HG03439 (cell line): ENCODE results near the gene L3MBTL4.
"Not testable (repeated sequence)": the region's sequence is repeated elsewhere in the genome, so short reads cannot be mapped to it uniquely, and the experiment has no call there.

Source experiments
- ATAC-seq: cut with Tn5 transposase; IDR thresholded peaks from one replicate; pipeline ENCODE4 v1.9.1; 2021; ENCODE audit warnings: mild to moderate bottlenecking, moderate library complexity; ENCODE audit not compliant: unreplicated experiment

Gene L3MBTL4

DNA sequence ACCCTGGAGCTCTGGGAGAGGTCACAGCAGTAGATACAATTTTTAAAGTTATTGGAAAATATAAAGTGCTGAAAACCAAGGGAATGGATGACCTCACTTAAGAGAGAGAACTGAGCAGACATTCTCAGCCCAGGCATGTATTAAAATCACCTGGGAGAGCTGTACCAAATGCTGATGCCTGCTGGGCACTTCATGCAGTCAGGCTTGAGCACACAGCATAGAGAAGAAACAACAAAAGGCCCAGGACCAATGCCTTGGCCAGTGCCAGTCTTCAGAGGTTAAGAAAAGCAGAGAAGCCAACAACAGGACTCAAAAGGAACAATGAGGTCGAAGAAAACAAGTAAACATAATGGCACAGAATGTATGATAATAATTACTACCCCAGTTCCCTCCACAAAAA is 211.8 kb downstream of the L3MBTL4 start:
- no peak for ATAC-seq

DNA sequence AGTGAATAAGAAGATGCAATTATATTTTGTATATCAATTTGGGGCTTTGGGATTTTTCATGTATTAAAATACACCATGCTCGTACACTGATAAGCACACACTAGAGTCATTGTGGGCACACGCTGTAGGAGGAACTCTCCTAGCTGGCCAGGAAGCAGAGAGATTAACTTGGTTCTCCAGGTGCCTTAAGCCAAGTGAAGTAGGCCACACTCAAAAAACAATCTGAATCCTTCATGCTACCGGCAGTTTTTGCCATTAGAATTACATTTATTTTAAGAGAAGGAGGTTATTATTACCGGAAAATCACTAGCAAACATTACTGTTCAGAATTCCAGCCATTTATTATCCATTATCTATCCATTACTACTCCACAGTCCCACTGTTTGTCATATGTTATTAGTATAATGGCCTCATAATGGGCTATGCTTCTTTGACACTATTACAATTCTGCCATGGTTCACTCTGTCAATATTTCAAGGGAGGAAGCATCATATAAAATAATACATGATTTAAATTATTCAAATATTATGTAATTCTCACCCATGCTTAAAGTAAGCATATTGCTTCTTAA is 214.4 kb downstream of the L3MBTL4 start:
- ATAC-seq, result no peak

DNA sequence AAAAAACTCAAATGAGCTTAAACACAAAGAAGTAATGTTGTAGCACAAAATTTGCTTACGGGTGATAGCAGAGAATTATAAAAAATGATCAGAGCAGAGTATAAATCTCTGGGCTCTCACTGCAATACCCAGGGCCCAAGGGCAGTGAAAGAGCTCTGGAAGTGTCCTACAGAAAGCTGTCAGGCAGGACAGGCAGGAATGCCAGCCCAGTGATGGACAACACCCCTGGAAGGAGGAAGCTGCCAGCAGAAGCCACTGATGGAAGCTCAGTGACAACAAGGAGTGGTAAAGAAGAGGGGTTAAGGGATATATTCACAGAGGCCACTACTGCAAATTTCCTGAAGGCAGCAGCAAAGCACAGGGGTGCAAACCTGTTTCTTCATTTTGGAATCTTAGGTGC is 214.9 kb downstream of the L3MBTL4 start:
- no peak for ATAC-seq

DNA sequence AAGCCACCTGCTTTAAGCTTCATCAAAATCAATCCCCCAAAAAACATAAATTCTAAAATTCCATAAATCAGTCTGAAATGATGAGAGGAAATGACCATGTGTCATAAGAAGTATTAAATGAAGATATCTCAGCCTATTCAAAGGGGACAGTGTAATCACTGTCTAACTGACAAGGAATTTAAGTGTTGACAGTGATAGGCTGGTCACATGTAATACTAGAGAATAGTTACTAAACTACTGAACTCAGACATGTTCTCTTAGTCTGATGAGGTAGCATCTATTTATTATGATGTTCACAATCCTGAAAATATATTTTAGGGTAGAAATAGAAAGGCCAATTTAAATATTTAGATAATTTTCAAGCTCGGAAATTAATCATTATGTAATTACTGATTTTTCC is 216.1 kb downstream of the L3MBTL4 start:
- ATAC-seq, result no peak

DNA sequence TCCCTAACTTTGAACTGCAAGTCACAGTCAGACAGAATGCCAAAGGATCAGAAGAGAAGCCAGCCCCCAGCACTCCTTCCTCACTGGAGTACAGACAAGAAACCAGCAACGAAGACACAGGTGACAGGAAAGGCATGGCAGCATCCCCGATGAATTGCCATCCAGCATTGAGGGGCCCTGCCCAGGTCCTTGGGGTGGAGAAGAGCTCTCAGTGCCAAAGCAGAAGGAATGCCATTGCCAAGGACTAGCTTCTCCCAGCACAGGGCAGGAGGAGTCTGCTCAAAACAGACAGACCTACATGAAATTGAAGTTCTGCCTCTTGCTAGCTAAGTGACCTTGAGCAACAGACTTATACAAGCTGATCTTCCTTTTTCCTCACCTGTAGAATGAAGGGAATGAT is 220.1 kb downstream of the L3MBTL4 start:
- no peak for ATAC-seq

DNA sequence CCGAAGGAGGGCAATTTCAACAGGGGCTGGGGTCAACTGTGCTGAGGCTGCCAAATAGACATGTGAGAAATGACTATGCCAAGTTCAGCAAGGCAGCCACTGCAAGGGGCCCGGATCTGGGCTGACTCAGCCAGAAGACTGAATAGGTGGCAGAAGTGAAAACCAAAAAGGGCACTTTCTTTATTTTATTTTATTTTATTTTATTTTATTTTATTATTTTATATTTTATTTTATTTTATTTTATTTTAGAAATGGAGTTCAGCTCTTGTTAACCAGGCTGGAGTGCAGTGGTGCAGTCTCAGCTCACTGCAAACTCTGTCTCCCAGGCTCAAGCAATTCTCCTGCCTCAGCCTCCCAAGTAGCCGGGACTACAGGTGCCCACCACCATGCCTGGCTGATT is 228.9 kb downstream of the L3MBTL4 start:
- not testable (repeated sequence) for ATAC-seq

DNA sequence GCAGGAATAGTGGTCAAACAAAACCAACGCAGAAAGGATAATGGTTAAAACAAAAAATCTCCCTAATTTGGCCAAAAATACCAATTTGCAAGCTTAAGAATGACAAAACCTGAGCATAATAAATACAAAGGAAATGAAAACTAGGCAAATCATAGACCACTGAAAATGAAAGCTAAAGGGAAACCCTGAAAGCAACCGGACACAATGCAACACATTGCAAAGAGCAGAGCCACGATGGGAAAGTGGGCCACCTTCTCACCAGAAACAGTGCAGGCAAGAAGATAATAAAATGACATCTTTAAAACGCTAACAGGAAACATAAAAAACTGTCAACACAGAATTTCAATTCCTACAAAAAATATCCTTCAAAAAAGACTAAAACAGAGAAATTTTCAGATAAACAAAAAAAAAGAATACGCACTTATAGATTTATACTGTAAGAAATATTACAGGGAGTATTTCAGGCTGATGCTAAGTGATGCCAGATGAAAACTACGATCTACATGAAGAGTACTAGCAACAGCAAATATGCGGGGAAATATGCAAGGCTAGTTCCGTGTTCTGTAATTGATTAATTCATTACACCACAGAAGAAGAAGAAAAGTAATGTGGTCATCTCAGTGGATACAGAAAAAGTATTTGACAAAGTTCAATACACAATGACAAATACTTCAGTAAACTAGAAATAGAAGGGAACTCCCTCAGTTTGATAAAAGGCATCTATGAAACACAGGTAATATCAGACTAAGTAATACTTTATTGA is 239.5 kb downstream of the L3MBTL4 start:
- ATAC-seq, result no peak

DNA sequence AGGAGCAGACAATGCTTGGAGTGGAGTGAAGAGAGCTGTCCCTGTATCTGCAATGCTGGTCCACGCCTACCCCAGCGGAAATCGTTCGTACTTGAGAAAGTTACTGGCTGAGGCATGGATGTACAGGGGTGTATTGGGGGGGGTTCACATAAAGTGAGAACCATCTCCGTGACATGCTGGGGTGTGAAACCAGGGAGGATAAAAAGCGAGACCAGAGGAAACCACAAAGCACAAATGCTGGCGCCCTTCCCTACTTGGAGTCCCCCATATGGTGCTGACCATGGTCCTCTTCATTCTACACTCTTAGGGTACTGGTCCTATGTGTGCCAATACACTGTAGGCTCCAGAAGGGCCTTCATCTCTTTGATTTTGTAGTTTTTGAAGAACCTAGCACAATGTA is 244.1 kb downstream of the L3MBTL4 start:
- no peak for ATAC-seq

DNA sequence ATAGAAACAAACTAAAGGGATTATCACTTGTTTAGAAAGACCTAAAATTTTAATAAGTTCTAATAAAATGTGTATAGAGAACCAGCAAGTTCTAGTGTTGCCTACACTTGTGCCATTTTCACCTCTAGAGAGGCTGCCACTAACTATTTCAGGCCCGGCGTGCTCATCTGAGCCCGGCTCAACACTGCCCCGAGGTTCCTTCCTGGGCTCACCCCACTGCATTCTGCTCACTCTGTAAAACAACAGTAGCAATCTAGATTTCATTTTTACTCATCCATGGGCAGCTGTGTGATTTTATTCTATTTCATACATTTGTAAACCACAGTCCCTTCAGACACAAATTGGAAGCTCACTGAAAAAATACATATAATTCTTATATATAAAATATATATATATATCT is 253.2 kb downstream of the L3MBTL4 start:
- no peak for ATAC-seq

DNA sequence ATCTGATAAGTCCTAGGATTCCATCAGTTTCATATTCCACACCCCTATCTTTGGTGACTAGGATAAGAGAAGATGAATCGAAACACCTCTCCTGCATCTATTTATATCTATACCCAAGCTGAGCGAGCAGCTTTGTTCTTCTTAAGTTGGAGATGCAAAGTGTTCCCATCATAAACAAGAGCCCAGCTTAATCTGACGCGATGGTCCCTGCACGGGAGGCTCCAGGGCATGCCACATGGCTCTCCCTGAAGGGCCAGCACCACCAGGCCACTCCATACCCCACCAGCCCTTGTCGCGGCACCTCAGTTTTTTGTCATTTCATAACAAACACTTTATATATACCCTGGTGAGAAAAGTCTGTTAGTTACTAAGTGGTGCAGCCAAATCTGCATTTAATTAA is 255.3 kb downstream of the L3MBTL4 start:
- no peak for ATAC-seq

DNA sequence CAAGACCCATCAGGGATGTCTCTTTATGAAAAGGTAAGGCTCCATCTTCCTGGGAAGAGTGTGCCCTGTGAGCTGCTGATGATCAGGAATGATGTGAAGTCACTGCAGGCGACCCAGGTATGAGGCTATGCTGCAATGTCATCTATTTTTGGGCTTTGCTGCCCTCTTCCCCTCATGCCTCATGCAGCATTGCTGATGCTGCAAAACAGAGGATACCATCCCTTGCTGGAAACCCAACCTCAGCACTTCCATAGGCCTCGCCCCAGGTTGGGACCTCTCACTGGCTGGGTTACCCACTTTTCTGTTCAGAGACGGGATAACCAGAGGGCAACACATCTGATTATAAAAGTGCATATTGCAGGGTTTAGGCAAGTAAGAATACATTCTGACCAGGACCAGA is 255.8 kb downstream of the L3MBTL4 start:
- ATAC-seq, result no peak

DNA sequence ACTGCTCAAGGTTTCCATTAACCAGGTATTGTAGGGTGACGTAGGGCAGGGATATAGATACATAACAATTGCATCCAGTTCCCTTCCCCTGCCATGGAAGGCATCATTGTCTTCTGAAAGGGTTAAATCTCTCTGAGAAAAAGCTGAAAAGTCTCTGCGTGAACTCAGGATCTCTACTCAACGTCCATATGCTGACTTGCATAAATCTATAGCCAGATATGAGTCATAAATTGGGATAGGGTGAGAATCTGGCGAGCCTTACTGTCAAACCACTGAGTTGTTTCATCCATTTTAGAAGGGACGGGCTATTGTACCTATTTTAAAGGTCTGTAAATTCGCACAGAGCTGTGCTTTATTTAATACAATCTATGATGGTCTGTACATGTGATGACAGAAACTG is 258.3 kb downstream of the L3MBTL4 start:
- no peak for ATAC-seq

DNA sequence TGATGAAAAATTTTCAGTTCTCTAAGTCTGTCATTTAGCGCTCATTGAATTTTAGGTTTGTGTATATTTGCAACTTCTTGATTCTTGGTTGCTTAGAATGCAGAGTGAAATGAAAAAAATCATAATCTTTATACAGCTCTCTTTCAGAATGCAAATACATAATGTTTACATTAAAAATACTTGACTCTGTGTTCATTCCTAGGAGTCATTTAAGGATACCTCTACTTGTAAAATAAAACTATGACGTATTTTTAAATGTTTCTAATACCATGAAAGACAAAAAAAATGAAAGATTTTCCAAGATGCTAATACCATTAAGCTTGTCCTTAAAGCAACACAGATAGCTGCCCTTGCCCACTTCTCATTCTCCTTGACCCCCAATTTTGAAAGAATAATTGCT is 259.0 kb downstream of the L3MBTL4 start:
- ATAC-seq, result no peak

DNA sequence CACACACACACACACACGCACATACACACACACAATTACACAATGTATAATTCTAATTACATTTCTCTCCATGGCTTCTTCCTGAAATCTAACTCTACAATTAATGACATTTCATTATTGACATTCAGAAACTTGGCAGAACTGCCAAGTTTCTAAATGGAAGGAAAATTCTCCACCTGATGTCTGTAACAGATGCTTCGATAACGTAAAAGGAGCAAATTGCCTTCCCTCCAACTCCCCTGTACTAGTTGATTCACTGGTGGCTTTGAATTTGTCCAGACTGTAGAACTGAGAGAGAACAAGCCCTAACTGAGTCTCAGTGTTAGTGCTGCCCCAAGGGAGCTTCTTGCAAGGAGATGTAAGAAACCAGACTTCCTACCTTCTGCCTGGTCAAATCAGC is 264.3 kb downstream of the L3MBTL4 start:
- no peak for ATAC-seq

DNA sequence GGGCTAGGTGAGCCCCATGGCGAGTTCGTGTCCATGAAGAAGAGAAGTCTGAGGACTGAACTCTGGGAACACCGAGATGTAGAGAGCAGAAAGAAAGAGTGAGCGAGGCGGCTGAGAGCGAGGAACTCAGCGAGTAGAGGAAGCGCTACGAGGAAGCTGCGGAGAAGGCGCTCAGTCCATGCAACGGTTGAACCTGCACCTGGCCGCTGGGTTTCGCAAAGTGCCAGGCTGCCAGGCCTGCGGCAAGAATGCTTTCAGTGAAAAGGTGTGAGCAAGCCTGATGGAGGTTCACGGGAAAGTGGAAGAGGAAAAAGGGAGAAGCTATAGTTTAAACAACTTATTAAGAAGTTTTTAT is 268.4 kb downstream of the L3MBTL4 start:
- ATAC-seq, result no peak

DNA sequence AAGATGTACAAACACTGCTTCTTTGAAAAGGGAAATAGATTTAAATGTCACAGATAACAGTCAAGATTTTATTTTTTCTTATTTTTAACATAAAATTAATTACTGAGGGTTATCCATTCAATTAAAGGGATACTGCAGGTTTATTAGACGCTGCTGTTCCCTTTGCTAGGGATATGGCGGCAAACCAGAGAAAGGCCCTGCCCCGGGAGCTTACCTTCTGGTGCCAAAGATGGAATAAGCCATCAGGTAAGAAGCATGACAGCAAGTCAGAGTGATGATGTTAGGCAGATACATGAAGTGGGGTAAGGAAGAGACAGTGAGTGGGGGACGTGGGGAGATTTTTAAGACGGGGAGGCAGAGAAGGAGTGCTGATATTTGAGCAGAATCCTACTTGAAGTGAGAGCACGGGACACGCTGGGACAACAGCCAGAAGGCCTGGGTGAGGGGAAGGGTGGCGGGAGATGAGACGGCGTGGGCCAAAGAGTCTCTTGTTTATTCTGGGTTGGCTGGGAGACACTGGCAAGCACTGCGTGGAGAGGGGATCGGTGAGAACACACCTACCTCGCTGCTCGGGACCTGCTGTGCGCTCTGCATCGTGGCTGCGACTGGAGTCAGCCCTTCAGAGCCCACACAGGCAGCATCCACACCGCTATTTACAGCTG is 268.9 kb downstream of the L3MBTL4 start:
- ATAC-seq, result no peak

DNA sequence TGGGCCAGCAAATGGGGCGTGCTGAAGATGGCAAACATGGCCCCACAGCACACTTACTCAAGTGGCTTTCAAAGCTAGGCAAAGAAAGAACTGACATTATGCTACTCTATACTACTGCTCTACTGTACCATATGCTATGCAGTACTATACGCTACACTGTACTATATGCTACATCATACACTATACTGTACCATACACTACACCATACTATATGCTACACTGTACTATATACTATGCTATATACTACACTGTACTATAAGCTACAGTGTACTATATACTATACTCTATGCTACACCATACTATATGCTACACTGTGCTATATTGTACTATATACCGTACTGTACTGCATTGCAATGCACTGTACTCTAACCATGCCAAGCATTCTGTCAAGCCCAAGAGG is 275.7 kb downstream of the L3MBTL4 start:
- ATAC-seq, result no peak

DNA sequence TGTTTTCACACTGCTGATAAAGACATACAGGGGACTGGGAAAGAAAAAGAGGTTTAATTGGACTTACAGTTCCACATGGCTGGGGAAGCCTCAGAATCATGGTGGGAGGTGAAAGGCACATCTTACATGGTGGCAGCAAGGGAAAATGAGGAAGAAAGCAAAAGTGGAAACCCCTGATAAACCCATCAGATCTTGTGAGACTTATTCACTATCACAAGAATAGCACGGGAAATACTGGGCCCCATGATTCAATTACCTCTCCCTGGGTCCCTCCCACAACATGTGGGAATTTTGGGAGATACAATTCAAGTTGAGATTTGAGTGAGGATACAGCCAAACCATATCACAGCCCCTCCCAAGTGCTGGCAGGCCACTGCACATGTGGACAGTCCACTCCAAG is 278.8 kb downstream of the L3MBTL4 start:
- ATAC-seq, result not testable (repeated sequence)

DNA sequence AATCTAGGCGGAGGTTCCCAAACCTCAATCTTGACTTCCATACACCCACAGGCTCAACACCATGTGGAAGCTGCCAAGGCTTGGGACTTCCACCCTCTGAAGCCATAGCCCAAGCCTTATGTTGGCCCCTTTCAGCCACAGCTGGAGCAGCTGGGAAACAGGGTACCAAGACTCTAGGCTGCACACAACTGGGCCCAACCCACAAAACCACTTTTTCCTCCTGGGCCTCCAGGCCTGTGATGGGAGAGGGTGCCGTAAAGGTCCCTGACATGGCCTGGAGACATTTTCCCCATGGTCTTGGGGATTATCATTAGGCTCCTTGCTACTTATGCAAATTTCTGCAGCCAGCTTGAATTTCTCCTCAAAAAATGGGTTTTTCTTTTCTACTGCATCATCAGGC is 279.7 kb downstream of the L3MBTL4 start:
- ATAC-seq, result not testable (repeated sequence)

DNA sequence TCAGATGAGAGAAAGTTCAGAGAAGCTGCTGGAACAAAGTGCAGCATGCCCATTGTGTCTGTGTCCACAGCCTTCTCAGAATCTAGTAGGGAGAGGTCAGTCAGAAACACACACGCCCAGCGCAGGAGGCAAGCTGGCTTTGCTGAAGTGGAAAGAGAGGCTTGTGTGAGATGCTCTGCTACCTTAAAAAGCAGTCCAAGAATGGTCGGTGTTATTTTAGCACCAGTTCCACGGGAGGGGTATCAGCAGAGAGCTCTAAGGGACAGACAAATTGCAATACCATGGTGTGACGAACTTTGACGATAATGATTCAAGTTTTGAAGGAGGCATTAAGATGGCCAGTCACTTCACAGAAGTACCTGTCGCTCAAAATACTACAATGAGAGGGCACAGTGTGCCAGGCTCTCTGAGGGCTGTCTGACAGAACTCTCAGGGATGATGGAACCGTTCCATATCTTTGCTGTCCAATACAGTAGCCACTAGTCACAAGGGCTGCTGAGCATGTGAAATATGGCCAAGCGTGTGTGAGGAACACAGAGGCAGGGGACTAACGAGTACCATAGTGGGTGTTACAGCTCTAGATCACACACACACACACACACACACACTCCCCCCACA is 281.9 kb downstream of the L3MBTL4 start:
- no peak for ATAC-seq

DNA sequence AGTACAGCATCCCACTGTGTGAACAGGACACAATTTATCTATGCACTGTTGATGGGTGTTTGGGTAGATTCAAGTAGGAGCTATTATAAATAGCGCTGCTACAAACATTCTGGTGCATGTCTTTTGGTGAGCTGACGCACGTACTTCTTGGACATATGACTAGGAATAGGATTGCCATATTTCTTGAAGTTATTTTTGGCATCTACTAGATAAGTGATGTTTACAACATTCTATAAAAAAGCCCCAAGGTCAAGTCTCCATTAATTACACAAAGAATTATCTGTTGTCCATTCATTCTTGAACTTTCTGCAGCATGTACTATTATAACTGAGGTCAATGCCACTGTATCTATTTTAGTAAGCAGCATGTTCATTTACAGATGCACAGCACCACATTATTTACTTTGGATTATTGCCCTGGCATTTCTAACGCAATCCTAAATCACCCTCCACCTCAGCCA is 293.9 kb downstream of the L3MBTL4 start:
- ATAC-seq, result no peak

DNA sequence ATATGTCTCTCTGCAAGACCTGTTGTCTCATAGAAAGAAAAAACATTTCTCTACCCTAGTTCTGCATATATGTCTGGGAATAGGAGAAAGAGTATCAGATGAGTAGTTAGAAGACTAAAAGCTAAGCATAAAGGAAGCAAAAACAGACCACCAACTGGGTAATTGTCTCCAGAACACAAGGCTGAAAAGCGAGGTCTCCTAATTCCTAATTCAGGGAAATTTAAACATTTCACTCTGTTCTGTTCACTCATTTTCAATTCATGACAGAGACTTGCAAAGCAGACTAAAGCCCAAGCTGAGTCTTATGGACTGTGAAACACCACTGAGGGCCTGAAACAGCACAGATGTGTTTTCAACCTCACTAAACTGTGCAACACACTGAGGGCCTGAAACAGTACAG is 294.9 kb downstream of the L3MBTL4 start:
- no peak for ATAC-seq
